Testis (tissue), 3 donors: ENCODE data around the gene GRK3. TPM values are rescaled to one million over a fixed set of nuclear protein-coding genes. Genes with fewer than 3 reads are reported as not detected.

Experiments used
- DNase-seq: peaks from one replicate; pipeline ENCODE4 v3.0.0-alpha.2; 2019
- H3K27ac ChIP-seq, 2 donors: fragments of 200-600 bp; sonication (generic); one replicate each; pipeline ENCODE4 v1.5.1; 2019
- H3K27me3 ChIP-seq: fragments of 200-600 bp; sonication (generic); one replicate; pipeline ENCODE4 v1.5.1; 2019
- H3K36me3 ChIP-seq: fragments of 200-600 bp; sonication (generic); one replicate; pipeline ENCODE4 v1.5.1; 2017; ENCODE audit warnings: low read depth; ENCODE audit errors: missing control alignments
- H3K4me1 ChIP-seq: fragments of 200-600 bp; sonication (generic); one replicate; pipeline ENCODE4 v1.5.1; 2019
- H3K4me3 ChIP-seq, 2 donors: fragments of 200-600 bp; sonication (generic); one replicate each; pipeline ENCODE4 v1.5.1; 2017 to 2019
- H3K9me3 ChIP-seq: fragments of 200-600 bp; sonication (generic); one replicate; pipeline ENCODE4 v1.5.1; 2017
- CTCF ChIP-seq, 3 experiments: fragments of 450-650 bp in 2 of 3; fragments of 200-600 bp in 1 of 3; sonication (generic) in 1 of 3; IDR thresholded peaks; one replicate each; pipeline ENCODE4 v1.5.1; 2016 to 2019; ENCODE audit warnings: antibody characterized with exemption in 3 of 3, mild to moderate bottlenecking in 2 of 3, moderate library complexity in 1 of 3
- POLR2A ChIP-seq: fragments of 450-650 bp; IDR thresholded peaks from one replicate; pipeline ENCODE4 v1.6.1; 2017; ENCODE audit warnings: antibody characterized with exemption, mild to moderate bottlenecking, moderate library complexity
- WGBS, 2 donors: methylation state at CpG; one replicate each; pipeline ENCODE4 v1.1.5; 2018; 5-methylcytosine and 5-hydroxymethylcytosine counted together
- intact Hi-C: fragments of 100-400 bp; cut with DNase I; formaldehyde crosslinking; loops from one replicate; pipeline ENCODE4 v1.15.1; 2023; ENCODE audit warnings: low total_unique reads
- polyA plus RNA-seq: library from polyadenylated mRNA; stranded (reverse); fragments of 350-450 nt; fragmentation: Illumina TruSeq; extraction: RNeasy Lipid Tissue Mini Kit (QIAGEN cat#74804); gene quantifications from one replicate; pipeline ENCODE4 v1.2.3, GENCODE V29; 2014; ENCODE audit warnings: low read depth, low replicate concordance; ENCODE audit not compliant: insufficient read depth
- total RNA-seq, 2 donors: library from RNA; depleted of rRNA; stranded (reverse); fragments of >200 nt; gene quantifications; one replicate each; pipeline ENCODE4 v1.2.3, GENCODE V29; 2016

Gene GRK3
- total and polyA plus RNA-seq, 3 donors from 2014 or later = 10.9 to 46.0 (median 12.8) TPM

- Histone ChIP-seq H3K4me3 (no peak overlapping the region), H3K36me3 (no peaks in the 10 kb centered on the region), H3K9me3 (no peaks in the 10 kb centered on the region), H3K27ac (no peak overlapping the region), H3K27me3 (no peaks in the 10 kb centered on the region), H3K4me1 (no peaks in the 10 kb centered on the region)
- intact Hi-C loops = no loop called here
- no peak for TF ChIP-seq CTCF (IDR thresholded peaks at IDR 0.05)
- TF ChIP-seq POLR2A = no peak
- DNase-seq = no peak
- 73 to 77% methylated on average over 5 of the region's 5 CpGs for WGBS, 2 donors
Observed at GRCh38 chr22:25759825-25760231, 195.4 kb downstream of the GRK3 start.

- H3K27ac ChIP-seq = no peak overlapping the region
- no peaks in the 10 kb centered on the region for H3K27me3 ChIP-seq
- DNase-seq = no peak
- no peaks in the 10 kb centered on the region for H3K36me3 ChIP-seq
- 61 to 89% methylated on average over 2 of the region's 2 CpGs for WGBS, 2 donors
- no peak overlapping the region for H3K4me3 ChIP-seq
- TF ChIP-seq POLR2A (no peak), CTCF (IDR thresholded peaks at IDR 0.05) (no peak)
- no peaks in the 10 kb centered on the region for H3K9me3 ChIP-seq
- no peaks in the 10 kb centered on the region for H3K4me1 ChIP-seq
- intact Hi-C loops = no loop called here
Observed at GRCh38 chr22:25760294-25760693, 195.8 kb downstream of the GRK3 start.

- intact Hi-C loops = no loop called here
- no peaks in the 10 kb centered on the region for H3K9me3 ChIP-seq
- no peaks in the 10 kb centered on the region for H3K4me1 ChIP-seq
- H3K36me3 ChIP-seq = no peaks in the 10 kb centered on the region
- no peak for TF ChIP-seq POLR2A
- TF ChIP-seq CTCF (IDR thresholded peaks at IDR 0.05) = no peak
- no peak for DNase-seq
- no peak overlapping the region for H3K27ac ChIP-seq
- 82 to 84% methylated on average over 8 to 14 of the region's 15 CpGs for WGBS, 2 donors
- no peak overlapping the region for H3K4me3 ChIP-seq
- no peaks in the 10 kb centered on the region for H3K27me3 ChIP-seq
Observed at GRCh38 chr22:25760848-25761595, 196.5 kb downstream of the GRK3 start.

GRCh38 chr22:25762147-25762546 lies 197.7 kb downstream of the GRK3 start:
- intact Hi-C loops = no loop called here
- Histone ChIP-seq H3K9me3 (no peaks in the 10 kb centered on the region), H3K36me3 (no peaks in the 10 kb centered on the region), H3K27me3 (no peaks in the 10 kb centered on the region), H3K27ac (no peak overlapping the region), H3K4me1 (no peaks in the 10 kb centered on the region), H3K4me3 (no peak overlapping the region)
- DNase-seq = no peak
- no peak for TF ChIP-seq POLR2A
- no peak for TF ChIP-seq CTCF (IDR thresholded peaks at IDR 0.05)
- WGBS, 2 donors = 65 to 70% methylated on average over 5 of the region's 5 CpGs

GRCh38 chr22:25763239-25763777 lies 198.8 kb downstream of the GRK3 start:
- intact Hi-C loops = no loop called here
- WGBS, 2 donors = 77 to 82% methylated on average over 7 of the region's 7 CpGs
- DNase-seq = no peak
- no peak for TF ChIP-seq POLR2A
- TF ChIP-seq CTCF (IDR thresholded peaks at IDR 0.05) = no peak
- no peaks in the 10 kb centered on the region for H3K36me3 ChIP-seq
- no peak overlapping the region for H3K27ac ChIP-seq
- no peaks in the 10 kb centered on the region for H3K9me3 ChIP-seq
- no peaks in the 10 kb centered on the region for H3K4me1 ChIP-seq
- no peaks in the 10 kb centered on the region for H3K27me3 ChIP-seq
- H3K4me3 ChIP-seq = no peak overlapping the region
